Measurements from ENCODE around the gene ZNF385A. TPM values are rescaled to one million over a fixed set of nuclear protein-coding genes. Genes with fewer than 3 reads are reported as not detected.
A peak's percentile ranks its signal among the peaks of the same experiment; 100 is the strongest.

ZNF385A gene
- total RNA-seq, 1 donor from 2014 or later, result 24.4 TPM

DNA sequence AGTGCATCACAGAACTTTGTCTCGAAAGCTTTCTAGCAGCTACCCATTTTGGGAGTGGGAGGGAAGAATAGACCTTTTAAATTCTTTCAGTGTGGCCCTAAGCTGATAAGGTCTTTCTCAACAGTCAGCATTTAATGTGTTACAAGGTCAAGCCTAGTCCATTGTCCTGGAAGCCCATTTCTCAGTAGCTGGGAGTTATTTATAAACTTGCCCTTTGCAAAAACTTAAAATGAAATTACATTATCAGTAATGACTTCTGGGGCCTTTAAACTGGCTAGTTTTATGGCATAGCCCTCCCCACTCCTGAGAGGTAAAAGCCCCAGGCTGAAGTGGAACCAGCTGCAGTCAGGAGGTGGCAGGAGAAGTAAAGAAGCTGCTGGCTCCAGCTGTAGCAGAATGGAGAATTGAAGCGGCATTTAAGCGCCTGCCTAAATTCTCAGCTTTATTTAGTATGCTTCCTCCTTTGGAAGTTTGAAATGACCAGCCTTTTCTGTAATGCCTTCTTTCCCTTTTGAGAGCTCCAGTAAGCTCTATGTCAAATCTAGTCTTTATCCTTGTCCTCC, 47.2 kb downstream of the ZNF385A start:
- Mint-ChIP-seq H3K27ac (ENCODE audit: unreplicated experiment) (no peak overlapping the region), H3K9me3 (ENCODE audit: unreplicated experiment) (no peaks in the 10 kb centered on the region), H3K4me1 (ENCODE audit: low read depth, unreplicated experiment) (peaks cover 38% of the 10 kb centered on the region), H3K27me3 (ENCODE audit: low read depth, unreplicated experiment) (no peaks in the 10 kb centered on the region), H3K4me3 (ENCODE audit: unreplicated experiment) (no peak overlapping the region), H3K36me3 (ENCODE audit: low read depth, unreplicated experiment) (peaks cover 16% of the 10 kb centered on the region)
- H3K27ac ChIP-seq (ENCODE audit: low read depth, low read length), result no peak overlapping the region
- TF ChIP-seq EZH2 (IDR thresholded peaks at IDR 0.05; ENCODE audit: insufficient read depth, low read length), result no peak
- TF ChIP-seq, protein P1, sequence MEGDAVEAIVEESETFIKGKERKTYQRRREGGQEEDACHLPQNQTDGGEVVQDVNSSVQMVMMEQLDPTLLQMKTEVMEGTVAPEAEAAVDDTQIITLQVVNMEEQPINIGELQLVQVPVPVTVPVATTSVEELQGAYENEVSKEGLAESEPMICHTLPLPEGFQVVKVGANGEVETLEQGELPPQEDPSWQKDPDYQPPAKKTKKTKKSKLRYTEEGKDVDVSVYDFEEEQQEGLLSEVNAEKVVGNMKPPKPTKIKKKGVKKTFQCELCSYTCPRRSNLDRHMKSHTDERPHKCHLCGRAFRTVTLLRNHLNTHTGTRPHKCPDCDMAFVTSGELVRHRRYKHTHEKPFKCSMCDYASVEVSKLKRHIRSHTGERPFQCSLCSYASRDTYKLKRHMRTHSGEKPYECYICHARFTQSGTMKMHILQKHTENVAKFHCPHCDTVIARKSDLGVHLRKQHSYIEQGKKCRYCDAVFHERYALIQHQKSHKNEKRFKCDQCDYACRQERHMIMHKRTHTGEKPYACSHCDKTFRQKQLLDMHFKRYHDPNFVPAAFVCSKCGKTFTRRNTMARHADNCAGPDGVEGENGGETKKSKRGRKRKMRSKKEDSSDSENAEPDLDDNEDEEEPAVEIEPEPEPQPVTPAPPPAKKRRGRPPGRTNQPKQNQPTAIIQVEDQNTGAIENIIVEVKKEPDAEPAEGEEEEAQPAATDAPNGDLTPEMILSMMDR (IDR thresholded peaks at IDR 0.05; ENCODE audit: insufficient read depth, low read depth, low read length), result no peak
- H3K4me2 ChIP-seq (ENCODE audit: low read length), result peak overlapping the region; percentile 32
- H3K36me3 ChIP-seq (ENCODE audit: insufficient read depth, low read length), result peaks cover 12% of the 10 kb centered on the region
- peaks cover 10% of the 10 kb centered on the region for H3K4me1 ChIP-seq (ENCODE audit: insufficient read depth, low read length)
- peaks cover 65% of the 10 kb centered on the region for H3K79me2 ChIP-seq (ENCODE audit: insufficient read depth, low read length)
- H3K9ac ChIP-seq (ENCODE audit: low read length), result no peak overlapping the region
- H3K4me3 ChIP-seq (ENCODE audit: insufficient read depth, low read depth, low read length), result no peak overlapping the region
- H2AFZ ChIP-seq (ENCODE audit: low read depth, low read length), result no peak overlapping the region
- H3K9me3 ChIP-seq (ENCODE audit: insufficient read depth, low read depth, low read length), result no peaks in the 10 kb centered on the region
- peaks cover 82% of the 10 kb centered on the region for H4K20me1 ChIP-seq (ENCODE audit: insufficient read depth, low read length)
- no peak for DNase-seq (ENCODE audit: low read depth)
- no peaks in the 10 kb centered on the region for H3K27me3 ChIP-seq (ENCODE audit: insufficient read depth, low read length)
- FAIRE-seq, result no peak

DNA sequence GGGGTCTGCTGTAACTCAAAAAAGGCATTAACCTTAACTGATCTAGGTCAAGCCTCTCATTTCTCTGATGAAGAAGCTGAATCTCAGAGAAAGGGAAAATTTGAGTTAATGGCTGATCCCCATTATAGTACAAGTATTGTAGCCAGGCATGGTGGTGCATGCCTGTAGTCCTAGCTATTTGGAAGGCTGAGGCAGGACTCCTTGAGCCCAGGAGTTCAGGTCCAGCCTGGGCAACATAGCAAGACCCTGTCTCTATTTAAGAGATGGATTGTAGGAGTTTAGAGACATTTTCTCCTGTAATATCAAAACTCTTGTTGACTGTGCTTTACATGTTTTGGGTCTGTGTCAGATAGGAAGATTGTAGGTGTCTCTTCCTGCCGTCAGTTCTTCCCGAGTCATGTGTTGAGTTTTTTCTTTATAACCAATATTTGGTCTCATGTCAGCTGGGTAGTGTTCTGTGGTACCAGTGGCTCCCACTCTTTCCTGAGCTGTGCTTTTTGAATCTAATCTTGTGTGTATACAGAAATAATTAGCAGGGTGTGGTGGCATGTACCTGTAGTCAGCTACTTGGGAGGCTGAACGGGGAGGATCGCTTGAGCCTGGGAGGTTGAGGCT, 51.0 kb downstream of the ZNF385A start:
- Mint-ChIP-seq H3K4me3 (ENCODE audit: unreplicated experiment) (no peak overlapping the region), H3K36me3 (ENCODE audit: low read depth, unreplicated experiment) (peaks cover 2% of the 10 kb centered on the region), H3K9me3 (ENCODE audit: unreplicated experiment) (no peaks in the 10 kb centered on the region), H3K27me3 (ENCODE audit: low read depth, unreplicated experiment) (no peaks in the 10 kb centered on the region), H3K4me1 (ENCODE audit: low read depth, unreplicated experiment) (peaks cover 32% of the 10 kb centered on the region), H3K27ac (ENCODE audit: unreplicated experiment) (no peak overlapping the region)
- Histone ChIP-seq H4K20me1 (ENCODE audit: insufficient read depth, low read length) (peaks cover 44% of the 10 kb centered on the region), H3K4me3 (ENCODE audit: insufficient read depth, low read depth, low read length) (no peak overlapping the region), H3K9ac (ENCODE audit: low read length) (no peak overlapping the region), H3K27me3 (ENCODE audit: insufficient read depth, low read length) (no peaks in the 10 kb centered on the region), H2AFZ (ENCODE audit: low read depth, low read length) (no peak overlapping the region), H3K9me3 (ENCODE audit: insufficient read depth, low read depth, low read length) (no peaks in the 10 kb centered on the region), H3K27ac (ENCODE audit: low read depth, low read length) (no peak overlapping the region), H3K4me1 (ENCODE audit: insufficient read depth, low read length) (peaks cover 18% of the 10 kb centered on the region), H3K79me2 (ENCODE audit: insufficient read depth, low read length) (peaks cover 81% of the 10 kb centered on the region), H3K36me3 (ENCODE audit: insufficient read depth, low read length) (no peaks in the 10 kb centered on the region), H3K4me2 (ENCODE audit: low read length) (no peak overlapping the region)
- no peak for FAIRE-seq
- DNase-seq (ENCODE audit: low read depth), result no peak
- TF ChIP-seq, protein P1 (IDR thresholded peaks at IDR 0.05; ENCODE audit: insufficient read depth, low read depth, low read length), result no peak
- TF ChIP-seq EZH2 (IDR thresholded peaks at IDR 0.05; ENCODE audit: insufficient read depth, low read length), result no peak

GRCh38 chr12:54331461-54331860, 53.1 kb downstream of the ZNF385A start:
- Histone ChIP-seq H3K9me3 (ENCODE audit: insufficient read depth, low read depth, low read length) (no peaks in the 10 kb centered on the region), H3K4me3 (ENCODE audit: insufficient read depth, low read depth, low read length) (no peak overlapping the region), H3K9ac (ENCODE audit: low read length) (no peak overlapping the region), H3K4me2 (ENCODE audit: low read length) (no peak overlapping the region), H3K27me3 (ENCODE audit: insufficient read depth, low read length) (no peaks in the 10 kb centered on the region), H3K79me2 (ENCODE audit: insufficient read depth, low read length) (peaks cover 86% of the 10 kb centered on the region), H3K27ac (ENCODE audit: low read depth, low read length) (no peak overlapping the region), H2AFZ (ENCODE audit: low read depth, low read length) (no peak overlapping the region), H4K20me1 (ENCODE audit: insufficient read depth, low read length) (peaks cover 24% of the 10 kb centered on the region), H3K4me1 (ENCODE audit: insufficient read depth, low read length) (peaks cover 19% of the 10 kb centered on the region), H3K36me3 (ENCODE audit: insufficient read depth, low read length) (no peaks in the 10 kb centered on the region)
- no peak overlapping the region for H3K4me3 Mint-ChIP-seq (ENCODE audit: unreplicated experiment)
- peaks cover 2% of the 10 kb centered on the region for H3K36me3 Mint-ChIP-seq (ENCODE audit: low read depth, unreplicated experiment)
- peaks cover 25% of the 10 kb centered on the region for H3K4me1 Mint-ChIP-seq (ENCODE audit: low read depth, unreplicated experiment)
- no peaks in the 10 kb centered on the region for H3K9me3 Mint-ChIP-seq (ENCODE audit: unreplicated experiment)
- no peak overlapping the region for H3K27ac Mint-ChIP-seq (ENCODE audit: unreplicated experiment)
- DNase-seq (ENCODE audit: low read depth) (no peak), FAIRE-seq (no peak)
- TF ChIP-seq, protein P1 (IDR thresholded peaks at IDR 0.05; ENCODE audit: insufficient read depth, low read depth, low read length), result no peak
- no peak for TF ChIP-seq EZH2 (IDR thresholded peaks at IDR 0.05; ENCODE audit: insufficient read depth, low read length)
- no peaks in the 10 kb centered on the region for H3K27me3 Mint-ChIP-seq (ENCODE audit: low read depth, unreplicated experiment)
